Panc1 (cell line): ENCODE results near the gene ITGAD. TPM values are rescaled to one million over a fixed set of nuclear protein-coding genes. Genes with fewer than 3 reads are reported as not detected.

Experiments
- ATAC-seq: fragments of 200-7000 bp; cut with Tn5 transposase; 2 replicates; pipeline ENCODE4 v1.9.1; 2020; ENCODE audit warnings: mild to moderate bottlenecking, moderate library complexity
- BruUV-seq: library from RNA; stranded (reverse); fragments of 400-500 nt; replicated peaks from 2 replicates; lab custom pipeline; 2021; lab: Mats Ljungman, UMichigan
- CTCF ChIA-PET: fragments of 300-600 bp; sonication (Branson Sonifier 250); formaldehyde crosslinking; loops from one replicate; lab custom pipeline; 2022; ENCODE audit warnings: antibody characterized with exemption; lab: Charles Lee
- POLR2A ChIA-PET: fragments of 300-600 bp; sonication (Branson Sonifier 250); formaldehyde crosslinking; loops from one replicate; lab custom pipeline; 2022; ENCODE audit warnings: antibody characterized with exemption; lab: Charles Lee
- DNase-seq: peaks from one replicate; pipeline ENCODE4 v3.0.0-alpha.2; 2010; ENCODE audit warnings: low read depth, low spot score
- H3K27ac ChIP-seq: 2 replicates; pipeline ENCODE4 v1.5.1; 2011; ENCODE audit warnings: mild to moderate bottlenecking, low read length, inconsistent platforms
- H3K27me3 ChIP-seq: fragments of 200-500 bp; sonication (Bioruptor generic); 2 replicates; pipeline ENCODE4 v1.6.0; 2014; ENCODE audit warnings: low read length, inconsistent platforms; ENCODE audit not compliant: control insufficient read depth, insufficient read depth
- H3K36me3 ChIP-seq: fragments of 200-500 bp; sonication (Bioruptor generic); 2 replicates; pipeline ENCODE4 v1.5.1; 2014; ENCODE audit warnings: inconsistent platforms, mild to moderate bottlenecking, low read length, moderate library complexity; ENCODE audit not compliant: control insufficient read depth, insufficient read depth
- H3K4me1 ChIP-seq: 2 replicates; pipeline ENCODE4 v1.5.1; 2011; ENCODE audit warnings: inconsistent platforms, mild to moderate bottlenecking, low read length, moderate library complexity; ENCODE audit not compliant: control insufficient read depth, insufficient read depth
- H3K4me3 ChIP-seq, 2 experiments: 2 replicates each; pipeline ENCODE4 v1.5.1; 2011 to 2012; ENCODE audit warnings: low read depth in 2 of 2, low read length in 2 of 2, mild to moderate bottlenecking in 2 of 2, inconsistent platforms in 1 of 2, moderate library complexity in 1 of 2
- H3K9me3 ChIP-seq: fragments of 200-500 bp; sonication (Bioruptor generic); 2 replicates; pipeline ENCODE4 v1.5.1; 2014; ENCODE audit warnings: low read depth, mild to moderate bottlenecking, inconsistent platforms, low read length, moderate library complexity; ENCODE audit not compliant: control insufficient read depth, insufficient read depth
- POLR2AphosphoS5 ChIP-seq: IDR thresholded peaks from 2 replicates; pipeline ENCODE4 v1.6.1; 2012; ENCODE audit warnings: mild to moderate bottlenecking, low read depth, low read length, moderate library complexity
- SIN3A ChIP-seq: IDR thresholded peaks from 2 replicates; pipeline ENCODE4 v1.6.1; 2012; ENCODE audit warnings: low read depth, mild to moderate bottlenecking, low read length, moderate library complexity, borderline replicate concordance; ENCODE audit not compliant: insufficient read depth
- TCF7L2 ChIP-seq: IDR thresholded peaks from 2 replicates; pipeline ENCODE4 v1.6.1; 2011; ENCODE audit warnings: mild to moderate bottlenecking, low read depth, low read length, inconsistent platforms
- in situ Hi-C: cut with HindIII; loops from 2 replicates; pipeline ENCODE4 v1.10.0; 2016; ENCODE audit warnings: low sequenced_read_pairs, low pct_unique_long_range_greater_than_20kb
- intact Hi-C: fragments of 100-400 bp; cut with micrococcal nuclease; formaldehyde crosslinking; loops from one replicate; pipeline ENCODE4 v1.10.0; 2022; ENCODE audit not compliant: unreplicated experiment
- total RNA-seq: library from RNA; stranded (reverse); gene quantifications from one replicate; pipeline ENCODE4 v1.2.1, GENCODE V29; 2021; ENCODE audit not compliant: unreplicated experiment
- TF ChIP-seq, protein P1 (sequence below), 2 experiments: IDR thresholded peaks; 2 replicates each; pipeline ENCODE4 v1.6.1; 2011 to 2012; ENCODE audit warnings: low read depth in 2 of 2, control low read depth in 1 of 2, low read length in 1 of 2, mild to moderate bottlenecking in 1 of 2, moderate library complexity in 1 of 2; ENCODE audit not compliant: insufficient read depth in 1 of 2
- TF ChIP-seq, protein P2 (sequence below): fragments of 450-650 bp; IDR thresholded peaks from 2 replicates; pipeline ENCODE4 v1.5.1; 2017; ENCODE audit warnings: mild to moderate bottlenecking

Gene ITGAD
- total RNA-seq, 1 experiment from 2014 or later: not detected

DNA sequence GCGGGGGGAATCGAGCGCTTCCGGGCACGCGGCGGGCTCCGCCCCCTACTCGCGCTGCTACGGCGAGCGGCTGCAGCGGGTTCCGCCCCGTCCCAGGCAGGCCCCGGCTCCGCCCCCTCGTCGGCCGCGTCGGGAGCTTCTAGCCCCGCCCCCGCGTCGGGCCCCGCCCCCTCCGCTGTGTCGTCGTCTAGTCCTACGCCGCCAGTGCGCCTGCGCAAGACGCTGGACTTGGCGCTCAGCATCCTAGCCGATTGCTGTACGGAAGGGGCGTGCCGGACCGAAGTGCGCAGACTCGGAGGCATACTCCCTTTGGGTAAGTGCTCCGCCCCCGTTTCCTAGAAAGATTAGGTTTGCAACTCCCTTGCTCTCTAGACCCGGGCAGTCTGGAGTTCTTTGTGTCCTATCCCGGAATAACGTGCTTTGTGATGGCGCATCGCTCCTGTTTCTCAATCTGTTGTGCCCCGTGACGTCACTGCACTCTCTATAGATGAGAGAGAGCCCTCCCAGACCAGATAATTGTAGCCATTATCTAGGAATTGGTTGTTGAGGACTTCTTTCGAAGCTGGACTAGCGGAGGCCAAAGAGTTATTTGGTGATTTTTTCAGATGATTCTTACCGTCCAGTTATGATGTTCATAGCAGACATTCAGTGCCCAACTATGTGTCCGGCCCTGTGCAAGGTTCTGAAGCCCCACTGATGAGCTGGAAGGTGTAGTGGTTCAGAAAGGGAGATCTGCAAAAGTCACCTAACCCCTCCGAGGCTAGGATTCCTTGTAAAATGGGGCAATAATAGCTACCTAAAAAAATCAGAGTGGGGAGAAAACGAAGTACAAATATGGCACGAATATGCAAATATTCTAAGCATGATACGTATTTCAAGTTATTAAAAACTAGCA is 66.8 kb downstream of the ITGAD start:
- TF ChIP-seq, protein P1, sequence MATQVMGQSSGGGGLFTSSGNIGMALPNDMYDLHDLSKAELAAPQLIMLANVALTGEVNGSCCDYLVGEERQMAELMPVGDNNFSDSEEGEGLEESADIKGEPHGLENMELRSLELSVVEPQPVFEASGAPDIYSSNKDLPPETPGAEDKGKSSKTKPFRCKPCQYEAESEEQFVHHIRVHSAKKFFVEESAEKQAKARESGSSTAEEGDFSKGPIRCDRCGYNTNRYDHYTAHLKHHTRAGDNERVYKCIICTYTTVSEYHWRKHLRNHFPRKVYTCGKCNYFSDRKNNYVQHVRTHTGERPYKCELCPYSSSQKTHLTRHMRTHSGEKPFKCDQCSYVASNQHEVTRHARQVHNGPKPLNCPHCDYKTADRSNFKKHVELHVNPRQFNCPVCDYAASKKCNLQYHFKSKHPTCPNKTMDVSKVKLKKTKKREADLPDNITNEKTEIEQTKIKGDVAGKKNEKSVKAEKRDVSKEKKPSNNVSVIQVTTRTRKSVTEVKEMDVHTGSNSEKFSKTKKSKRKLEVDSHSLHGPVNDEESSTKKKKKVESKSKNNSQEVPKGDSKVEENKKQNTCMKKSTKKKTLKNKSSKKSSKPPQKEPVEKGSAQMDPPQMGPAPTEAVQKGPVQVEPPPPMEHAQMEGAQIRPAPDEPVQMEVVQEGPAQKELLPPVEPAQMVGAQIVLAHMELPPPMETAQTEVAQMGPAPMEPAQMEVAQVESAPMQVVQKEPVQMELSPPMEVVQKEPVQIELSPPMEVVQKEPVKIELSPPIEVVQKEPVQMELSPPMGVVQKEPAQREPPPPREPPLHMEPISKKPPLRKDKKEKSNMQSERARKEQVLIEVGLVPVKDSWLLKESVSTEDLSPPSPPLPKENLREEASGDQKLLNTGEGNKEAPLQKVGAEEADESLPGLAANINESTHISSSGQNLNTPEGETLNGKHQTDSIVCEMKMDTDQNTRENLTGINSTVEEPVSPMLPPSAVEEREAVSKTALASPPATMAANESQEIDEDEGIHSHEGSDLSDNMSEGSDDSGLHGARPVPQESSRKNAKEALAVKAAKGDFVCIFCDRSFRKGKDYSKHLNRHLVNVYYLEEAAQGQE (IDR thresholded peaks at IDR 0.05; ENCODE audit: insufficient read depth in 1 of 2, low read depth in 2 of 2, low read length in 1 of 2): no peak
- TF ChIP-seq, protein P2, sequence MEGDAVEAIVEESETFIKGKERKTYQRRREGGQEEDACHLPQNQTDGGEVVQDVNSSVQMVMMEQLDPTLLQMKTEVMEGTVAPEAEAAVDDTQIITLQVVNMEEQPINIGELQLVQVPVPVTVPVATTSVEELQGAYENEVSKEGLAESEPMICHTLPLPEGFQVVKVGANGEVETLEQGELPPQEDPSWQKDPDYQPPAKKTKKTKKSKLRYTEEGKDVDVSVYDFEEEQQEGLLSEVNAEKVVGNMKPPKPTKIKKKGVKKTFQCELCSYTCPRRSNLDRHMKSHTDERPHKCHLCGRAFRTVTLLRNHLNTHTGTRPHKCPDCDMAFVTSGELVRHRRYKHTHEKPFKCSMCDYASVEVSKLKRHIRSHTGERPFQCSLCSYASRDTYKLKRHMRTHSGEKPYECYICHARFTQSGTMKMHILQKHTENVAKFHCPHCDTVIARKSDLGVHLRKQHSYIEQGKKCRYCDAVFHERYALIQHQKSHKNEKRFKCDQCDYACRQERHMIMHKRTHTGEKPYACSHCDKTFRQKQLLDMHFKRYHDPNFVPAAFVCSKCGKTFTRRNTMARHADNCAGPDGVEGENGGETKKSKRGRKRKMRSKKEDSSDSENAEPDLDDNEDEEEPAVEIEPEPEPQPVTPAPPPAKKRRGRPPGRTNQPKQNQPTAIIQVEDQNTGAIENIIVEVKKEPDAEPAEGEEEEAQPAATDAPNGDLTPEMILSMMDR: no peak
- TF ChIP-seq SIN3A (no peak), POLR2AphosphoS5 (no peak; the same call in 1 of the 2 replicates), TCF7L2 (no peak)
- intact Hi-C loops (loop anchor here (5.0 kb wide), 1 partner anchor 407 kb away; no protein-coding TSS in a partner anchor), in situ Hi-C loops (no loop called here)
- POLR2A ChIA-PET: interaction anchor here (0.9 kb wide), 1 partner anchor 253 kb away, joined by 3 read pairs; a partner anchor contains a TSS
- peaks cover 30% of the 10 kb centered on the region for H3K4me1 ChIP-seq
- no peaks in the 10 kb centered on the region for H3K27me3 ChIP-seq
- CTCF ChIA-PET: interaction anchor here (0.6 to 1.2 kb wide), 5 partner anchors 12 to 287 kb away, joined by 3 to 6 read pairs (median 4); no protein-coding TSS in a partner anchor
- peak; percentile 97 for DNase-seq
- H3K27ac ChIP-seq: peak overlapping the region; percentile 94
- no peaks in the 10 kb centered on the region for H3K9me3 ChIP-seq
- no TSS peak for BruUV-seq
- peak; percentile 90 for ATAC-seq
- H3K36me3 ChIP-seq: no peaks in the 10 kb centered on the region
- peak overlapping the region; percentile 78 to 93 for H3K4me3 ChIP-seq

DNA sequence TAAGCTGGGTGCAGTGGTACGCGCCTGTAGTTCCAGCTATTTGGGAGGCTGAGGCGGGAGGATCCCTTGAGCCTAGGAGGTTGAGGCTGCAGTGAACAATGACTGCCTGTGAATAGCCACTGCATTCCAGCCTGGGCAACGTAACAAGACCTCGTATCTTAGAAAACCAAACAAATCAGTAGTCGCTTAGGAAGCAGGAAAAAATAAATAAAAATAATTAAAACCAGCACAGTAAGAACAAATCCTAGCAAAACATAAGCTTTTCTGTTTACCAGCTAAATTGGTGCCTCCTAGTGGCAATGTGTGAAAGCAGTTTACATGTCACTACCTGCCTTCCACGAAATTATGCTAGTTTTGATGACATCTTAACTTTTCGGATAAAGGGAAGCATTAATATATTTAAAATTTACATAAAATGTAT is 67.5 kb downstream of the ITGAD start:
- BruUV-seq: TSS peak; percentile 95
- no peaks in the 10 kb centered on the region for H3K27me3 ChIP-seq
- H3K9me3 ChIP-seq: no peaks in the 10 kb centered on the region
- ATAC-seq (no peak), DNase-seq (no peak)
- intact Hi-C loops (no loop called here), in situ Hi-C loops (no loop called here)
- H3K4me3 ChIP-seq: peak overlapping the region; percentile 78 to 81
- ChIA-PET CTCF (interaction anchor here (0.6 to 1.2 kb wide), 3 partner anchors 17 to 343 kb away, joined by 3 to 6 read pairs (median 3); no protein-coding TSS in a partner anchor), POLR2A (interaction anchor here (0.9 kb wide), 1 partner anchor 252 kb away, joined by 3 read pairs; a partner anchor contains a TSS)
- H3K4me1 ChIP-seq: peaks cover 25% of the 10 kb centered on the region
- H3K27ac ChIP-seq: peak overlapping the region; percentile 90
- no peaks in the 10 kb centered on the region for H3K36me3 ChIP-seq
- TF ChIP-seq SIN3A (no peak), TCF7L2 (no peak), POLR2AphosphoS5 (no peak)
- TF ChIP-seq, protein P2: peak; percentile 83
- TF ChIP-seq, protein P1 (IDR thresholded peaks at IDR 0.05; ENCODE audit: insufficient read depth in 1 of 2, low read depth in 2 of 2, low read length in 1 of 2): no peak
